ENCODE data around the gene RNF145. TPM values are rescaled to one million over a fixed set of nuclear protein-coding genes. Genes with fewer than 3 reads are reported as not detected.

Gene RNF145
- polyA plus RNA-seq, 1 donor = 31.3 TPM

DNA sequence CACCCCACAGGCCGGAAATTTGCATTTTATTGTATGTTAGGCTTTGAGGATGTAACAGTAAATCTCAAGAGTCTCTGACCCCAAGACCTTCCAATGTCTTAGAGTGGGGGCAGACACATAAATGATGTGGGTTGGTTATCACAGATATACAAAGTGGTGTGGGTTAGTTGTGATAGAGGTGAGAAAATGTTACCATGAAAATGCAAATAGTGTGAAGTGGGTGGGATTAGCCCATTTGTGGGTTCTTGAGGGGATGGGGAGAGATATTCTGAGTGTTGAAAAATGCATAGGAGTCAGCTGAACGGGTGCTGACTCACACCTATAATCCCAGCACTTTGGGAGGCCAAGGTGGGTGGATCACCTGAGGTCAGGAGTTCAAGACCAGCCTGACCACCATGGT is 7.9 kb upstream of the RNF145 start:
- DNase-seq (ENCODE audit: low read depth) = no peak

DNA sequence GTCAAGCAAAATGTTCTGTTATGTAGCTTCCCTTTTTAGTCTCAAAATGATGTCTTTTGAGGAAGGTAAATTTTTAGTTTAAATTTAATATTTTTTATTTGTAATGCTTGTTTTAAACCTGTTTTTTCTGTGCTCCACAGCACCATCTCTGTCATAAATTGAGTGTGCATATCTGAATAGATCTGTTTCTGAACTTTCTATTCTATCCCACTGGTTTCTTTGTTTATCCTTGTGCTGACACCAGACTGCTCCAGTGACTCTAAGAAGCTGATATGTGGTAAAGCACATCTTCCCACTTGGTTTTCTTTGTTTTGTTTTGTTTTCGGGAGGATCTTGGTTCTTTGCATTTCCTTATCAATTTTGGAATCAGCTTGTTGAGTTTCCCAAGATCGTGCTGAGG is 7.1 kb upstream of the RNF145 start:
- DNase-seq (ENCODE audit: low read depth) = no peak

DNA sequence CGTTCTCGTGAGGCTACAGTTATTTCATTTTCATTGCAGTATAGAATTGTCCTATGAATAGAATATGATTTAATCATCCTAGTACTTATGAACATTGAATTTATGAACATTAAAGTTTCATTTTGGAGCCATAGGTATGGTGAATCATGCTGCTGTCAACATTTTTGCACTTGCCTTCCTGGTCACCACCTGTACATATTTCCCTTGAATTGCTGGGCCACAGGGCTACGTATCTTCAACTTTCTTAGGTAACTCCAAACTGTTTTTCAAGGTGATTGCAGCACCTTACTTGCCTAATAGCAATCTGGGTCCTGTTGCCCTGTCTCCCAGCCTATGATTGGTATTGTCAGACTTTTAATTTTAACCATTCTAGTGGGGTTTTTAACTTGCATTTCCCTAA is 6.5 kb upstream of the RNF145 start:
- no peak for DNase-seq (ENCODE audit: low read depth)

DNA sequence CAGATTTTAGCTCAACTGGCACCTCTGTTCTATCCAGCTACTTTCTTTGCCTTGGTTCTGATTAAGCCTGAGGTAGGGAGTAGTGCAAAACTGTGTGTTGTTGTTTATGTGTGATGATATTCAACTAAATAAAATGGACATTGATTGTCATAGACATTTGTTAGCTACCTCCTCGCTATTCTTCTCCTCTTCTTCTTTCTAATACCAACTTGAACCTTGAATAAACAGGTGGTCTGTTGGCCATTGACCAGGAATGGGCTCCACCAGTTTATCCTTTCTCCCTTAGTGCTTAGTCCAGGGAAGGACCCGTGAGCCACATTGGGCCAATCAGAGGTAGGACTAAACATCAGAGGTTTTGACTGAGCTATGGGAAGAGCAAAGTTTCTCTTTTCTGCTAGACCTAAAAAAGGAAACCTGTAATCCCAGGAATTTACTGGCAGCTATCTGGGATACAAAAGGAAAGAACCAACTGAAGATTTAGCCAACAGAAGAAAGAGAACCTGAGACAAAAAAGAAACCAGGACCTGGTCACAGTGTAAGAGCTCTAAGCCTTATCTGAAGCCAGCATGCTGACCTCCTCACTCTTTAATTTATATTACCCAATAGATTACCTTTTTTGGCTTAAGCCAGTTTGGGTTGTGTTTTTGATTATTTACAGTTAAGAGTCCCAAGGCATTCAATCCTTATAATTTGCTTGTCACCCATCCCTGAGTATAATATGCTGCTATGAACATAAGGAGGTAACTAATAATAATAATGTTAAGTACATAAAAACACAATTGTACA is 5.3 kb upstream of the RNF145 start:
- no peak for DNase-seq (ENCODE audit: low read depth)

DNA sequence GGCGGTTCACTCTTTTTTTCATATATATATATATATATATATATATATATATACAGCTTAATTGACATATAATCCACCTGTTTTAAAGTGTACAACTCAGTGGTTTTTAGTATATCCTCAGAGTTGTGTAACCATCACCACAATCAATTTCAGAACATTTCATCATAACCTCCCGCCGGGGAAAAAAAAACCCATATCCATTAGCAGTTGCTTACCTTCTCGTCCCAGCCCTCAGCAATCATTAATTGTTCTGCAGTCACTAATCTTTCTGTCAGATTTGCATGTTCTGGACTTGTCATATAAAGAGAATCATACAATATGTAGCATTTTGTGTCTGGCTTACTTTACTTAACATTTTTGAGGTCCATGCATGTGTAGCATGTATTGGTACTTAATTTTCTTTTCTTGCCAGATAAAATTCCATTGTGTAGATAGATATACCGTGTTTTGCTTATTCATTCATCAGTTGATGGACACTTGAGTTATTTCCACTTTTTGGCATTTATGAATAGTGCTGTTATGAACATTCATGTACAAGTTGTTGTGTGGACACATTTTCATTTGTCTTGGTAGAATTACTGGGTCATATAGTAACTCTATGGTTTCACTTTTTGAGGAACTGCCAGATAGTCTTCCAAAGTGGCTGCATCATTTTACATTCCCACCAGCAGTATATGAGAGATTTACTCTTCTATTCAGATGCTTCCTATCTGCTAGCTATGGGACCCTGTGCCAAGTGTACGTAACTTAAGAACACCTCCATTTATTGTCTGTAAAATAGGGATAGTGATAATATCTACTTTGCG is 3.5 kb upstream of the RNF145 start:
- no peak for DNase-seq (ENCODE audit: low read depth)

DNA sequence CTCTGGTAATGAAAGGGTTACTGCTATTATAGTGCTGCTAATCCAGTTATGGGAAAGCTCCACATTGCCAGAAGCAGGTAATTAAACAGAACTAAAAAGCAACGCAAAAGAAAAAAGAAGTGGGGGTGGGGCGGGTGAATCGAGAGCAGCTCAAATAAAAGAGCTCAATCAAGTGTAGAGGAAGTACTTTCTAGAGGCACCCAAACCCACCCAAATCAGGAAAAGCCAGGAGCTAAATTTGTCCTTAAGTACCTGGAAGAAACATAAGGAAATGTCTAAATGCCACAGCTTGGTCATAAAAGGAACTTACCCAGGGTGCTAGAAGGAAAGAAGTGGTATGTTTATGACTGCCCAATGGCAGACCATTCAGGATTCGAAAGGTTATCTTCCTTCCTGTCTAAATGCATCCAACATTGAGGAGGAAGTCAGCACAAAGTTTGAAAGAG is 2.4 kb upstream of the RNF145 start:
- no peak for DNase-seq (ENCODE audit: low read depth)

DNA sequence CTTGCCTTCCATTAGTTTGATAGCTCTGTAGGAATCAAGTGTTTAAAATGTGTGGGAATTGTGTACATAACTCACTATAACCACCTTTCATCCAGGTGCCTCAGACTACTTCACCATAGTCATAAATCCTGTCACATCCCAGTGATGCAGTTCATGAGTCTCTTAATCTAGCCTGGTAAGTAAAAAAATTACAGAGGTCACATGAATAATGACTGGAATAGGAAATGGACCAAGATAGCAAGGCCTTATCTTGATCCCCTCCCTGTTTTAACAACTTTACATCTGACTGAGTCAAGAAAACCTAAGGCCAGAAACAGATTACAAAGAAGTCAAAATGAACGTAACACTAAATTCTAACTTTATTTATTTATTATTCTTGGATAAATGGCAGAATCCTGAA is 1.5 kb upstream of the RNF145 start:
- DNase-seq (ENCODE audit: low read depth) = no peak

DNA sequence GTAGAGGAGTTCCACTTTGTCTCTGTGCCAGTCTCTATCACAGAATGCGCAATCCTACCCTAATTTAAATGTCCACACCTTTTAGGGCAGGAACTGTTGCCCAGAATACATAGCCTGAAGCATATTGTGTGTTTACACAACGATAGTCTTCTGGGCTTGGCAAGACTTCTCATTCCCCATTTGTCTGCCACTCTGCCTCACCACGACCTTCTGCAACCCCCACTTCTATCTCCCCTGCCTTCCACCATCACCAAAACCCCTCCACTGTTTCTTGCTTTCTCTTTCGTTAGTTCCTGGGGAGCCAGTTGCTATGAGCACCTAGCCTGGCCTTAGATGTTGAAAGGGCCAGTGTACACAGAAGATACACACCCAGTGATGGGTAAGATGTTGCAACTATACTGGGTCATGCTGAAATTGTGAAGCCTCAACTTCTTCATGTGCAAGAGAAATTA is 883 bp upstream of the RNF145 start:
- no peak for DNase-seq (ENCODE audit: low read depth)

DNA sequence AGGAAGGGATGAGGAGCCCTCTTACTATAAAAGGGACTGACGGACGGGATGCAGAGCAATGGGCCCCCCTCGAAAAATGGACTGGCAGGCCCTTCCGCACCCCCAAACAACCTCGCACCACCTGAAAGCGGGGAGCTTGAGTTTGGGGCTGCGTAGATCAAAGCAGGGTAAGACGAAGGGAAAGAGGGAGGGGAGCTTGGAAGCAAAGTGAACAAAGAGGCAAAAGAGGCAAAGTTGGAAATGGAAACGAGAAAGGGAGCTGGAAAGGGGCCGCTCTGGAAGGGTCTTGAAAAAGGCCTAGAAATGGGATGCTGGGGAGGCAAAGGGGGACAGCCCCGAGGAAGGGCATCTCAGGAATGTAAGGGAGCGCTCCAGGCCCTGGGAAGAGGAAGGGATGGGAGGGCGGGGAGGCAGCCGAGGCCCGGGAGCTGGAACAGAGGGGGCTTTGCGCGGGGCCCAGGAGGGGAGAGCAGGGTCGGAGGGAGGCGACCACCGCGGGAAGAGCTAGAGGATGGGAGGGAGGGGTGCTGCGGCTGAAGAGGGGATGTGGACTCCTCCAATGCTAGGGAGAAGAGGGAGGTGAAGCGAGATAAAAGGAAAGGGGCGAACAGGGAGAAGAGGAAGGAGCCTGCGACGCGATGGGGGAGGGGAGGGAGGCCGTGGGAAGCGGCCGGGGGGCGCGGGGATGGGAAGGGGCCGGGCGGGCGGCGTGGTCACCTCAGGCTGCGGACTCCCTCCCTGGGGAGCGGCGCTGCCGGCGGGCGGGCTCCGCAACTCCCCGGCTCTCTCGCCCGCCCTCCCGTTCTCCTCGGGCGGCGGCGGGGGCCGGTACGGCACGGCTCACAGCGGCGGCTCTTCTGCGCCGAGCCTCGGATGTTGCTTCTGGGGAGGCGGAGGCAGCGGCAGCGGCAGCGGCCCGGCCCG is 577 bp downstream of the RNF145 start:
- no peak for DNase-seq (ENCODE audit: low read depth)

DNA sequence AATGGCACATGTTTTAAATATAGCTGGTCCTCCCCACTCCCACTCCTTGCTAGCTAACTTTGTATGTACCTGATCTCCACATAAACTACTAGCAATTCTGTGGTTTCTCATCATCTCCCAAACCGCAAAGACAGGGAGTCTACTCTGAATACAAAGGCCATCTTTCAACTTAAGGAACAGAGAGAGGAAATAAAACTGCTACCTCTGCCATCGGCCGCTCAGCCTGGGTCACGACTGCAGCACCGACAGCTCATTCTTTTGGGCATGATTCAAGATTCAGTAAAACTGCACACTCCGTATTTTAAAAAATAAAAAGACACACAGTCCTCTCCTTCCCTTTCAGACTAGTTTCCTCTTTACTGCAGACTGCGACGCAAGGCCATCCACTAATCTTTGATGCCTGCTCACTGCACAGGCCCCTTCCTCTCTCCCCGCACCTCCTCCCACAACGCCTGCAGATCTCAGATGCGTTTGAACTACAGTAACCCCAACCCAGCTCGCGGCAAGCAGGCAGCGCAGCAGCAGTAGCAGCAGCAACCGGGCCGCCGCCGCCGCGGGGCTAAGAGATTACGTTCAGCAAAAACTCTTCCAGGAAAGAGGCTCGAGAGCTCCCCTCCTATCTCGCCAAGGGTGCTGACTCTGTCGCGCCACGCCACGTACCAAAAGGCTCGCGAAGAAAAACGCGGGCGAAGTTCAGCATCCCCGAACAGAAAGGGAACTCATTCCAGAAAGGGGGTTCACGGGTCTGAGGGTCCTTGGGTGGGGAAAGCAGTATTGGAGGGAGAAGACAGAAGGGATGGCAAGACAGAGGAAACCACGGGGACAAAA is 1.5 kb downstream of the RNF145 start:
- DNase-seq (ENCODE audit: low read depth) = peak; percentile 48

DNA sequence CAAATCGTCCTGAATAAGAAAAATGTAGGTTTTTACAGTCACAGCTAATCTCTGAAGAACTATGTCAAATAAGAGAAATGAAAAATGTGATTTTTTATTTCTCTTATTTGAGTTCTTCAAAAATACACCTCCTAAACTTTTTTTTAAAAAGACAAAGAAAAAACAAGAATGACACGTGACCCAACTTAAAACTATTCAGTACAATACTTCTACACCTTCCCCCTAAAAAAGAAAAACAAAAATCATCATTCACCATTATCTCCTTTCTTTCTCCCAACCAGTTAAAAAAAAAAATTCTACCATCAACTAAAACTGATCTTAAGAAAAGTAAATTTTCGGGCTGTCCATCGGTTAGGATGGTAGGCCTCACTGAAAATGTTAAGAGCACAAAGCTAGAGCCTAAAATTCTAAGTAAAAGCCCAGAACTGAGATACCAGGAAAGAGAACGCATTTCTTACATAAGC is 2.1 kb downstream of the RNF145 start:
- no peak for DNase-seq (ENCODE audit: low read depth)

DNA sequence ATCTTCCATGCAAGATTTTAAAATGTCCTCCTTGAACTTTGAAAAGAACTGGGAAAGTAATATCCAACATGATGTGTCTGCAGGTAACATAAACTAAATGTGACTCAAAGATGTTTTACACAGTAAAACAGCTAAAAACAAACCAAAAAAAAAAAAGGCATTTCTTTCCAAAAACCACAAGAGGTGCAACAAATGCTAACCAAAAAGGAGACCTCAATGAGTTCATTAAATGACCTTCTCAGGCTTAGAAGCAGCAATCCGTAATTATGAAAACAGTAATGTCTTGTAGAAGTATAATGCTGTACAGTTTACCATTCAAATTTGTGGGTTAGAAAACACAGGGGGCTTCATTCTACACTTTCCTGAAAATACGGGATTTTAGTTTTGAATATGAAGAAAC is 2.5 kb downstream of the RNF145 start:
- DNase-seq (ENCODE audit: low read depth) = no peak

DNA sequence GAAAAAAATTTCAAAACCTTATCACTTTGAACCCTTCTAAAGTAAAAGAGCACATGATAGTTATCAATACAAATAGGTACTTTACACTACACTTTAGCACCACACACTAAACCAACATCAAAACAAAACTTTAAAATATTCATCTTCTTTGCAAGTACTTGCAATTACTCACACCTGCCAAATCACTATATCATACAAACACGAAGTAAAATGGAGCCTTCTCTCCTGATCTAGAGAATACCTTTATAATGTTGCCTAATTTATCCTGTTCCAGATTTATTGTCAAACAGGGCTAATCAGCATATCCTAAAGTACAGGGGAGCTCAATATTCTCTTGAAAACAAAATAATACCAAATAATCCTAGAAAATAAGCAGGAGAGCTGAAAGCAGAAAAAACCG is 3.0 kb downstream of the RNF145 start:
- no peak for DNase-seq (ENCODE audit: low read depth)

DNA sequence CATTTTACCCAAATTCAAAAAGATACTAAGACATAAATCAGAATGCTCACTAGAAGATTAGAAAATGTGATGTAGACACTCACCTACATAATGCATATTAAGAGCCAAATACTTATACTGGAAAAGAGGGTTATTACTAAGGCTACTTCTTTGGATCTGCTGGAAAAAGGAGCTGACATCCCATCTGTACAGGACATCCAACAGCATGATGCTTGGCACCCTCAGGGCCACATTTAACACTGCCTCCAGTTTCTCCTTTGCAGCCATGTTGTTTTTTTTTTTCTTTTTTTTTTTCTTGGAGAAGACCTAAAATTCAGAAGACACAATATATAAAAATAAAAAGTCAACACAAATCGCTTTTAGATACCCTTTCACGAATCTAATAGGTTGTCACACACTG is 6.0 kb downstream of the RNF145 start:
- DNase-seq (ENCODE audit: low read depth) = no peak

DNA sequence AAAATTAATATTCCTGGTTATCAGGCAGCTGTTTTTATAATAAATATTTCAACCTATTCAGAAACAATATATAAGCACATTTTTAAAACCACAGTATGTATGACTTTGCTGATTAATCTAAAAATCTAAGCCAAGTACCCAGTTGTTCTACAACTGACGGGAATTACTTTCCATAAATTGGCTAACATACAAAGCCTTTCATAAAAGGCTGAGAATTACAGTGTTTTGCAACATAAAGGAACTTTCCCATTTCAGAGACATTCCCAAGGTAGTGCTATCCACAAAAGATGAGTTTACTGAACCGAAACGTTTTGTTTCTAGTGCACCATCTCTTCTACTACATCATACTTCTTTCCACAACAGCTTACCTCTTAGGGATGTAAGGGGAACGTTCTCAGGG is 7.2 kb downstream of the RNF145 start:
- no peak for DNase-seq (ENCODE audit: low read depth)

DNA sequence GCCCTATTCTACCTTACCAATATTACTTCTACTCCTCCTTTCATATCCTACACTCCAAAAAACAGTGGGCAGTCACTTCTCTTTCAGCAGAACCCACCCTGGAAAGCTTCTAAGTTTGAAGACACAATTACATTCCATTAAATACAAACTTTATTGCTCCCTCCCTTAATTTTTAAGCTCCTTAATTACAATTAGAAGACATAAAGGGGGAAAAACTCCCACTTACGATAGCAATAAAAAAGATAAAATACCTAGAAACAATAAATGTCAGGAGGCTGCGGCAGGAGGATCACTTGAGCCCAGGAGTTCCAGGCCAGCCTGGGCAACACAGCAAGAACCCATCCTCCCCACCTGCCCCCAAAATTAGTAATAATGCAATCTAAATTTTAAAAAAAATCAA is 9.6 kb downstream of the RNF145 start:
- DNase-seq (ENCODE audit: low read depth) = no peak

DNA sequence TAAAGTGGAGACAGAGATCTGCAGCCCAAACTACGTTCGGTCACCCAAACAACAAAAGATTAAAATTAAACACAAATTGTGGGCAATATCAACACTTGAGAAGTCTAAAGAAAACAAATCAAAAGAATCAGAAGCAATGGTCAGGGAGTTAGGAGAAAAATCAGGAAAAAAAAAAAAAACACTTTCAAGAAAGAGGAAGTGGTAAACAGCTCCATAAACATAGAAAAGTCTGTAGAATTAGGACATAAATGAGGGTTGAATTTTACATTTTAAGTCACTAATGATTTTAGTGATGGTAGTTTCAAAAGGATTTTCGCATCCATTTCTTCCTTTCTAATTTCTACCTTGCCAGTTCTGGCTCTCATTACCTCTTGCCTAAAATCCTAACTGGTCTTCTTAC is 10.1 kb downstream of the RNF145 start:
- DNase-seq (ENCODE audit: low read depth) = no peak

DNA sequence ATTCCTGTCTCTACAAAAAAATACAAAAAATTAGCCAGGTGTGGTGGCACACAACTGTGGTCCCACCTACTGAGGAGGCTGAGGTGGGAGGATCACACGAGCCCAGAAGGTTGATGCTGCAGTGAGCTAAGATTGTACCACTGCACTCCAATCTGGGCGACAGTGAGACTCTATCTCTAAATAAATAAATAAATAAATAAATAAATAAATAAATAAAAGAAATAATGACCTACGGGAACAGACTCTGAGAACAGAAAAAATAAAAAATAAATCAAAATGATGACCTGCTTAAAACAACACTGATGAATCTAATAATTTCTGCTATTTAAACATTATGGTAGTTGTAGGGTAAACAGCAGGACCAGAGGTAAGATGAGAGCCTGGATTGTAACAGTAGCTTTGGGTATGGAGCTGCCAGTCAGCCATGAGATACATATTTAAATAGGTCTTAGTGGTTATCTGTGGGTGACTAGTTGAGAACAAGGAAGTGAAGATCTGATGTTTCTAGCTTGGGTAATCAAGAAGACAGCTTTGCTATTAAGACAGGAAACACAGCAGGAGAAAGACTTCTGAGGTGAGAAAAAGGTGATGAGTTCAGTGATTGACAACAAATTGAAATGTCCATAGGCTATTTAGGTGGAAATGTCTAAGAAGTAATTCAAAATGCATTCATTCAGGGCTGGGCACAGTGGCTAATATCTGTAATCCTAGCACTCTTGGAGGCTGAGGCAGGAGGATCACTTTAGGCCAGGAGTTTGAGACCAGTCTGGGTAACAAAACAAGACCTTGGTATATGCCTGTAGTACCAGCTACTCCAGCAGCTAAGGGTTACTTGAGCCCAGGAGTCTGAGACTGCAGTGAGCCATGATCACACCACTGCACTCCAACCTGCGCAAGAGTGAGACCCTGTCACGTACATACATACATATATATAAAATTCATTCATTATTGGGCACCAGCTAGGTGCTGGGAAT is 11.0 kb downstream of the RNF145 start:
- DNase-seq (ENCODE audit: low read depth) = no peak

DNA sequence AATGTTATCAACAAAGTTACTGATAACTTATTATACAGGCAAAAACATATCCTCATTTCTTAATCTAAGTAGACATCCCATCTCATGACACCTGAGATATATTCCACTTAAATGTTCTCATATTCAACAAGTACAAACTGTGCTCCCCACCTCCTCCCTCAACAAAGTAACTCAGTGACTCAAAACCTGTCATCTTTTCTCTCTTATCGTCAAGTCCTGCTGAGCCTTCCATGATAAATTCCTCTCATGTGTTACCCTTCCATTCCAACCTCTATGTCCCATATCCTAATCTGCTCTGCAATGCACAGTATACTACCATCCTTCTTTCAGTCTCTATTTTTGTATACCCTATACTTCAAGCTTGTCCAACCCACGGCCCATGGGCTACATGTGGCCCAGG is 13.6 kb downstream of the RNF145 start:
- DNase-seq (ENCODE audit: low read depth) = no peak

DNA sequence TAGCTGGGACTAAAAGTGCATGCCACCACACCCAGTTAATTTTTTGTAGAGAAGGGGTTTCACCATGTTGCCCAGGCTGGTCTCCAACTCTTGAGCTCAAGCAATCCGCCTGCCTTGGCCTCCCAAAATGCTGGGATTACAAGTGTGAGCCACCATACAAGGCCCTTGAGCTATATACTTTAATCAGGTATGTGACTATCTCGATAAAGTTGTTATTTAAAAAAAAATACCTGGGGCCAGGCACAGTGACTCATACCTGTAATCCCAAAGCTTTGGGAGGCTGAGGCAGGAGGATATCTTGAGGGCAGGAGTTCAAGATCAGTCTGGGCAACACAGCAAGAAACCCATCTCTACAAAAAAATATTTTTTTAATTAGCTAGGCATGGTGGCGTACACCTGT is 19.2 kb downstream of the RNF145 start:
- DNase-seq (ENCODE audit: low read depth) = no peak
